Activated CD8-positive, alpha-beta memory T cell treated with anti-CD3 and anti-CD28 coated beads, Interleukin-2, amount 50 U/mL, for 24 hours (primary cell): ENCODE measurements around the gene RUNDC1.

Experiments used
- DNase-seq: peaks from one replicate; pipeline ENCODE4 v3.0.0-alpha.2; 2020; ENCODE audit errors: extremely low read depth

Gene RUNDC1

DNA sequence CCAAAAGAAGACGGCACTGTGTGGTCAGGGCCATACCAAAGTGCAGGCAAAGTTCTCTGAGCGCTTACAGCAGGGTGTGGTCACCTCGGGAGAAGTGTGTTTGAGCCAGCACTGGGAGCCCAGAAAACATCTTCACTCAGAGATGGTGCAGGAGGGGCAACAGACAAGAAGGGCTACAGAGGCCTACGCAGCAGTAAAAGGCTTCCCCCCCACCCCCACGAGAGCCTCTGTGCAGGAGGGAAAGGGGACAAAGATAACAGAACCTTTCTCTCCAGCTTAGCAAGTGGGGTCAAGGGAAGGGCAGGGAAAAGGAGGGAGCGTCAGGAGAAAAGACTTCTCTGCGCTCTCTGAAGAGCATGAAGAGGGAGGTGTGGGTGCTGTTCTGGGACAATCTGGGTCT, 39.1 kb downstream of the RUNDC1 start:
- no peak for DNase-seq

DNA sequence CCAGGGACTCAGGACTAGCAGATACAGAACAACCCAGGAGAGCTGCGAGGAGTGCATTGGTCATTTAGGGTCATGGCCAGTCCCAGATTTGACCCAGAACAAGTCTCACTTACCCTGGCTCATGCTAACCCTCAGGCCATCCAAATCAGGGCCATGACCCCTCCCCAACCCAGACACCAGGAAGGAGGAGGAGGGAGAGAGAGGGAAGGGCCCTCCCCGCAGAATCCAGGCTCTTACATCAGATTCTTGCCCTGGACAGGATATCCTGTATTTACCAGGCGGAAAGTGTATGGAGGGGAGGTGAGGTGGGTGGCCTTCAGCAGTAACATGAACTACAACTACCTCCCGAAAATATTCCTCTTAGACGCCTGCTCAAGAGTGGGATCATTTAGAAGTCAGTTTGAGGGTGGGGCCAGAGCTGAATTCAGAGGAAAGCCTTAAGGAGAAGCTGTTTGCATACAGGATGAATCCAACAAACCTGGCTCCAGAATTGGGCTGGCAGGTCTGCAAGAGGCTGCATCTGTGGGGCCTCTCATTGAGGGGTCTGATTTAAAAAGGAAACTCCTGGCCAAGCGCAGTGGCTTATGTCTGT, 39.8 kb downstream of the RUNDC1 start:
- no peak for DNase-seq

DNA sequence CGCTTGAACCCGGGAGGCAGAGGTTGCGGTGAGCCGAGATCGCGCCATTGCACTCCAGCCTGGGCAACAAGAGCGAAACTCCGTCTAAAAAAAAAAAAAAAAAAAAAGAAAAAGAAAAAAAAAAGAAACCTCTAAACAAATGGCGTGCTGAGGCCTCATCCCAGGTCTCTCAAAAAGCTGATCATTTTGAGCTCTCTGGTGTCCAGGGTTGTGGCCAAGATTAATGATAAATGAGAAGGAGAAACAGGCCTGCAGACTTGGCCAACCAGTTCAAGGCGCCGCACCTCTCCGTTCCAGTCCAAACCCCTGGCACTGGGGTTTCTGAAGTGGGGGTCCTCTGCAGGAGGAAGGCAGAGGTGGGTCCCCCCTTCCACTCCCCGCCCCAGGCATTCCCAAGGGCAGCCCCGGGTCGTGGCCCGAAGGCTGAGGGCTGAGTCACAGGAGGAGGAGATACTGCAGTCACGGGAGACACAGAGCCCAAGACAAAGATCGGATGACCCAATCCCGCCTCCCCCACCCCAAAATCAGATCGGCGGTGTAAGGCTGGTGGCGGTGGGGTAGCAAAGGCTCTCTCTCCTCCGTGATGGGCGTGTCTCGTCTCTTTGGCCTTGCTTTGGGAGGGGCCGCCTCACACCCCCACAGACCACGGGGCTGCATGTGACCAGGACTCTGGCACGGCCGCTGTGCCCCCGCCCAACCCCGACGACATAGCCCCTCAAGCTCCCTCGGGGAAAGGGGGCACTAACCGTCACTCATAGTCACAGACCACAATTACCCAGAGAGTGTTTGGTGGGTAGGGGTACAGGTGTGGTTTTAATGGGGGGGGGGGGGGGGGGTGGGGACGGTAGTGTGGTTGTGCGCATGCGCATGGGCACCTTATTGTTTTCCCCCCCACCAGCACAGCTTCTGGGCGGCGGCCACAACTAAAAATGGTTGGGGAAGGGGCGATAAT, 40.7 kb downstream of the RUNDC1 start:
- no peak for DNase-seq

DNA sequence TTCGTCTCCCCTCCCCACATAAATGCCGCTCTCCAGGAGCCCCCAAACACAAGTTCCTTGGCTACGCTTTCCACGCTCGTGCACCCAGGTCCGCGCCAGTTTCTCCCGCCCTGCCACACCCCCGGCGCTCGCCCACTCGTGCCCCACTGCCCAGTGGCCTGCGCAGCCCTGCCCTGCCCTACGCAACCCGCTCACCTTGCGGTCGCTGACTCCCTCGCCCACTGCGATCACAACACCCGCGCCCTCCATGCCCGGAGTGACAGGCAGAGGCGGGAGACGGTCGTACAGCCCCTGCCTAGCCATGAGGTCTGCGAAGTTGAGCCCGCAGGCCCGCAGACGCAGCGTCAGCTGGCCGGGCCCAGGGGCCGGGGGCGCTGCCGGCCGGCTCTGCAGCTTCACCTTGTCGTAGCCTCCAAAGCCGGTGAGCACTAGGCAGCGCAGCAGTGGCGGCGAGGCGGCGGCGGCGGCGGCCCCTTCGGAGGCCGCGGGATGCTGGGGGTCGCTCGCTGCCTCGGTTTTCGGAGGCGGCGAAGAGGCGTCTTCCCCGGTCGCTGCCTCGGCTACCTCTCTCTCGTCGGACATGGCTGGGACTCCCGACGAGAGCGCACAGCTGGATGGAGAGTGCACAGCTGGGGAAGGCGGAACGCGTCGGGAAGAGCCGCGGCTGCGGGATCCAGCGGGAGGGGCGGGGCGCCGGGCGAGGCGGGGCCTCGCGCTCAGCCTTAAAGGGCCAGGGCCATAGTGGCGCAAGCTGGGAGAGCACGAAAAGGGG, 41.6 kb downstream of the RUNDC1 start, which contains the start of gene VAT1:
TSS of gene VAT1 (minus strand) at position 645 of the 772 bp plus-strand sequence. CDS start at position 582, 63 bp downstream.
- no peak for DNase-seq

DNA sequence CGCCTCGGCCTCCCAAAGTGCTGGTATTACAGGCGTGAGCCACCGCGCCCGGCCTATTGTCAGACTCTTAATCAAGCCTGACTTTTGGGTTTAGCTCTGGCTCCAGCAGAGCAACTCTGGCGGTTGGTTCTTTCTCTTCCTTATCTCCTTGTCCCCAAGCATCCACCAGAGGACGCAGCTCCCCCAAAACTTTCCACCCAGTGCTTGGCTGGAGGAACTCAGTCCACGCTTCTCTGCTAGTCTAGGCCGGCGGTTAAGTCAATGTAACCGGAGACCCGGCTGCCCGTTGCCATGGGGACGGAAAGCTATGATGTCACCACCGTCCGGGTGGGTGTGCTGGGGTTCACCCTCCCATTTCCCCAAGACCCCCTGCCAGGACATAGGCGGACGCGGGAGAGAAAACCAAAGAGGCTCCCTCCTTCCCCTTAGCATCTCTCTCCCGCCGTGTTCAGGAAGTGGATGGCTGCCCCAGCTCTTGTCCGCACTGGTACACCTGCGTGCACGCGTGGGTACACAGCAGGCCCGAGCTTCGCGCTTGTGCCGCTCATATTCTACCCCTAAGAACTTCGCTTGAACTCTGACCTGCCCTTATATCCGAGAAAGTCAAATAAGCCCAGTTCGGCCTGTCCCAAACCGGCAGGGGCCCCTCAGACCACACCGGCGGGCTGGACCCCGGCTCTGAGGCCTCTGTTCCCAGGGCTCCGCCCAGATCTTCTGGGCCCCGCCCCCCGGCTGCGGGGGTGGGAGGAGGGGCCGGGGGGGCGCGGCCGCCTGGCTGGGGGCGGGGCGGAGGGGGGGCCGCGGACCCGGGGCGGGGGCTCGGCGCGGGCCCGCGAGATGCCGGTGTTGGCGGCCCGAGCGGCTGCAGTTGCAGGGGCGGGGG, 44.3 kb downstream of the RUNDC1 start, which contains the start of gene RND2:
TSS of gene RND2 (plus strand) at position 825 of the 883 bp plus-strand sequence. CDS start 117 bp downstream, outside the sequence.
- peak; percentile 64 for DNase-seq

DNA sequence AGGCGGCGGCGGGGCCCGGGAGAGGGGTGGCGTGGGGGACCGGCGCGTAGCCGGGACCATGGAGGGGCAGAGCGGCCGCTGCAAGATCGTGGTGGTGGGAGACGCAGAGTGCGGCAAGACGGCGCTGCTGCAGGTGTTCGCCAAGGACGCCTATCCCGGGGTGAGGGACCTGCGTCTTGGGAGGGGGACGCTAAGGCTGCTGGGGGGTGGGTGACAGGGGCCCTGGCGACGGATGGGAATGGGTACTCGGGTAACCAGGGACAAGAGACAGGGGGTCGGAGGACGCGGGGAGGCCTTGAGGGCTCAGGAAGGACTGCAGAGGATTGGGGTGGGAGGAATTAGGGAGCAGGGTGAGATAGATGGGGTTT, 44.9 kb downstream of the RUNDC1 start:
- no peak for DNase-seq

DNA sequence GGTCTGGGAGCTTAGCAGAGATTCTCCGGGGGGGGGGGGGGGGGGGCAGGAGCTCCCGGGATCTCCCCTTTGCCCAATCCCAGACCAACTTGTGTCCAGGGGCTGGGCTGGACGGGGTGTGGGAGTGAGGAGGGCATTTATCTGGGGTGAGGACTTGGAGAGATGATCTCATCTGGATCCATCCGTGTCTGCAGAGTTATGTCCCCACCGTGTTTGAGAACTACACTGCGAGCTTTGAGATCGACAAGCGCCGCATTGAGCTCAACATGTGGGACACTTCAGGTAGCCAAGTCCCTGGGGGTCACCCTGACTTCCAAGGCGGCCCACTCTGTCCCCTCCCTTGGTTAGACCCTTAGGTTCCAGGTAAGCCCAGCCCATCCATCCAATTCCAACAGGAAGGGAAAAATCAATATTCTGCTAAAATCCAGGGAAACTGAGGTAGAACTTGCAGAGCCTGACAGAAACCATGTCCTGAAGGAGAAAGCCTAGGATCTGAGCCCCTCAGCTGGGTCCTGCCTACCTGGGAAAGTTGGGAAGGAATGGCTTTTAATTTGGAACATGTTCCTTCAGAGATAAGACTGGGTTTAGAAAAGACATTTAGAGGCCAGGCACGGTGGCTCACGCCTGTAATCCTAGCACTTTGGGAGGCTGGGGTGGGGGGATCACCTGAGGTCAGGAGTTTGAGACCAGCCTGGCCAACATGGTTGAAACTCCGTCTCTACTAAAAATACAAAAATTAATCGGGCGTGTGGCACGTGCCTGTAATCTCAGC, 45.6 kb downstream of the RUNDC1 start:
- no peak for DNase-seq

DNA sequence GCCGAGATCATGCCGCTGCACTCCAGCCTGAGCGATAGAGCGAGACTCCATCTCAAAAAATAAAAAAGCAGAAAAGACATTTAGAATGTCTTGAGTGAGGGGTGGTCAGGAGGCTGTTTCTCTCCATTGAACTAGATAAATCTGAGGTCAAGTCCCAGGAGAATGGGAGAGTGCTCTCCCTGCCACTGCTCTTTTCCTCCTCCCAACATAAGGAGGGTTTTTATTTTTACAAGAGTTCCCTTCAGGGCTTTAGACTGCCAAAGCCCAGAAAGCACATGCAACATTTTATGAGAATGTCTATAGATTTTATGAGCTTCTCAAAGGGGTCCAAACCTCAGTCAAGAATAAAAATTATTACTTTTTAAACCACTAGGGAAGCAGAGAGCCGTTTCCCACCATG, 46.2 kb downstream of the RUNDC1 start:
- DNase-seq: no peak

DNA sequence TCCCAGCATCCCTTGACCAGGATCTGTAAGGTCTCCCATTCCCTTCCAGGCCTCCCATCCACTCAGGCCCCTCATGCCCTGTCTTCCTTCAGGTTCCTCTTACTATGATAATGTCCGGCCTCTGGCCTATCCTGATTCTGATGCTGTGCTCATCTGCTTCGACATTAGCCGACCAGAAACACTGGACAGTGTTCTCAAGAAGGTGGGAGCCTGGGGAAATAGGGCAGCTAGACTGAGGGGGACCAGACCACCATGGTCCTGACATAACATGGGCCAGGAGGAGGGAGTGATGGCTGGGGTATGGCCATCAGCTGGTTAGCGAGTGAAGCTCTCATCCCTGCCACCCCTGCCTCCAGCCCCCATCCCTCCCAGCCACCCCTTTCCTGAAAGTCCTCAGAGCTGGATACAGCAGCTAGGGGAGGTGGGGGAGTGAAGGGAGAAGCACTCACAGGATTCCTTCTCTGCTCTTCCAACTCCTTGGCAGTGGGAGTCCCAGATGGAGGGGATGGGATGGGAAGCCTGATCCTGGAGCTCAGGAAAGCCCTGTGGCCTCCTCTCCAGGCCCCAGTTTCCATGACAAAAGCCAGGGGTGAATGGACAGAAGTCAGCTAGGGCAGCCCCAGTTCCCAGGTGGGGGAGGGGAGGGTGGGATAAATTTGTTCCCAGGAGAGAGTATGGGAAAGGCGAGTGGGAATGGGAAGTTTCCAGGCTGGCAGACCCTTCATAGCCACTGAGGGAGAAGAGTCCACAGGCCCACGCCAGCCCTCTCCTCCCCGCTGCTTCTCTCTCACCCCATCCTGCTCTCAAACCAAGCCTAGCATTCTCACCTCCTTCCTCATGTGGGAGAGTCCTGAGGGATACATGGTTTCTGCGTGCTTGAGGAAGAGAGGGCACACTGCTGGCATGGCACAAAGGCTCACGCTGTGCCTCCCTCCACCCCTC, 47.0 kb downstream of the RUNDC1 start:
- no peak for DNase-seq

DNA sequence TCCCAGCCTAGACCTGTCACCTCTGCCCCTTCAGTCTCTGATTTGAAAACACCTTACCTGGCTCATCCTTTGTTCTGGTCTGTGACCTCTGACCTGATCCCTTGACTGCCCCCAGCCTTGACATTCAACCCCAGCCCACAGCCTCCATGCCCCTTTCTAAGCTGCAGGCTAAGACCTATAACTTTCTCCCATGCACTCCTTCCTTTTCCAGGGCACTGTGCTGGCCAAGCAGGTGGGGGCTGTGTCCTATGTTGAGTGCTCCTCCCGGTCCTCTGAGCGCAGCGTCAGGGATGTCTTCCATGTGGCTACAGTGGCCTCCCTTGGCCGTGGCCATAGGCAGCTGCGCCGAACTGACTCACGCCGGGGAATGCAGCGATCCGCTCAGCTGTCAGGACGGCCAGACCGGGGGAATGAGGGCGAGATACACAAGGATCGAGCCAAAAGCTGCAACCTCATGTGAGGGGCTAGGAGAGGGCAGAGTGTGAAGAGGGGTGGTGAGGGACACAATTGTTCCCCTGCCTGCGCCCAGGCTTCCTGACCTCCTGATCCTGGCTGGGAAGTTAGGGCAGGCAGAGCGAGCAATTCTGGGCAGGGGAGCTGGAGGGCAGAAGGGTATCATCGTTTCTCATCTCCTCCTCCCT, 48.0 kb downstream of the RUNDC1 start:
- DNase-seq: no peak

DNA sequence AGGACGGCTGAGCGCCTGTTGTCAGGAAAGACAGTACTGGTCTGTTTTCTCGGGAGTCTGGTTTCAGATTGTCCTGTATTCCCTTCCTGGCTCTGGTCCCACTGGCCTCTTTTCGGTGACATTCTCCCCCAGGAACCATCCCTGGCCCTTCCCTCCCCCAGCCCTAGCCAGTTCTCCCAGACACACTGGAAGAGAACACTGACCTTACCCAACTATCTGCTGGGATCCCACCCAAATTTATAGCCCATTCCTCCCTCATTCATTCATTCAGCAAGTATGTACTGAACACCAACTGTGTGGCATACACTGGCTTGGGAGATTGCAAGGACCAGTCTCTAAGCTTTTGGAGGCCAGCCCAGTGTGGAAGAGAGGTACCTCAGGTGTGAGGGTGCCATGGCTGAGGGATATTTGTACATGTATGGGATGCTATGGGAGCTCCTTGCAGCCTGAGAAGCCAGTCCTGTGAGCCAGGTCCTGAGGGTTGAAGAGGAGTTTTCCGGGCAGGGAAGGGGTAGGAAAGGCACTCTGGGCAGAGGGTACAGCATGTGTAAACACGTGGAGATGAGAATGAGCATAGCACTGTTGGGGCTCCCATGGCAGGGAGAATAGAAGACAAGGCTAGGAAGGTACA, 49.9 kb downstream of the RUNDC1 start:
- DNase-seq: no peak

DNA sequence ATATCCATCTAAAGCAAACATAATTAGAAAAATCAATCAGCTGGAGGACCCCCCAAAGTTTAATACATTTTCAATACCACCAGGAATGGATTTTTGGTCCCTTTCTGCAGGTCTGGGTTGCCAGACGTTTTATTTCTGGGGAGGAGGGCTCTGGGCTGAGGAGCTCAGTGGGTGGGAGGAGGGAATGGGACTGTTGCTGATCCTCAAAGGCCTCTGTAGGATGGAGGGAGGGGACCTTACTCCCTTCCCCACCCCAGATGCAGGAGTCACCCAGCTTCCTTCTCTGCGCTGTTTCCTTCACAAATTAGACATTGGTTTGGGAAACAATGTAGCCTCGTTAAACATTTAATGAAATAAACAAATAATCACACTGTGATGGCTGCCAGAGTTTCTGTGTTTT, 51.3 kb downstream of the RUNDC1 start:
- no peak for DNase-seq

DNA sequence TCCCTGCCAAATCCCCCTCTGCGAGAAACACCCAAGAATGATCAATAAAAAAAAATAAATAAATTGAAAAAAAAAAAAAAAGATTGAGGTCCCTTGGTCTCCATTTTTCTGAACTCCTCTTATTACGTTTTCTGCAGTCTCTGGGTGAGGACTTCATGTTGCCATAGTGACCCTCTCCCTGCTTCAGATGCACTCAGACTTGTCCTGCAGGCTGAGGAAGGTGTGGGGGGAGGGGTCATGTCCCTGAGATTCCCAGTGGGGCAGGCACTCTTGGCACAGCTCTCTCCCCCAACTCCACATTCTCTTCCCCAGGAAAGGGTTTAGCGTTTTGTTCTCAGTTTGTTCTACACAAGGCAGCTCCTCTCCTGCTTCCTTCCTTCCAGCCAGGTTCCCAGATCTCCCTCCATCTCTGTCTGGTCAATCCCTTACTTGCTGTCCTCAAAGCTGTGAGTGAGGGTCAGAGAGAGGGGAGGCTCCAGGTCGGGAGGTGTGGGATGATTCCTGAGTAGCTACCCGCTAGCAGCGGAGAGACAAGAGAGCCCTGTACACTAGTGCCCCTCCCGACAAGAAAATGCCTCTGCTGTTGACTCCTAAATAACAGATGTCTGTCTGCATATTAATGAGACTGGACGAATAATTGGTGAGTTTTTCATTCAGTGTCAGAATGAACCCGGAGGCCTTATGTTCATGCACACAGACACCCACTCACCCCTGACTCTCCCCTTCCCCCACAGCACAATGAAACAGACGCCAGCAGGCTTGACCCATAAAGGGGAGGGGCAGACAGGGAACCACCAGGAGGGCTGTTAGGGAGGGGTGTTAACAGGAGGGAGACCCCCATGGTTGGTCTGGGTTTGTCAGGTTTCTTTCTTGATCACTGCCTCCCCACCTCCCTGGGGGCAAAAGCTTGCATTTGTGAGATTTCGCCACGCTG, 53.9 kb downstream of the RUNDC1 start:
- no peak for DNase-seq

DNA sequence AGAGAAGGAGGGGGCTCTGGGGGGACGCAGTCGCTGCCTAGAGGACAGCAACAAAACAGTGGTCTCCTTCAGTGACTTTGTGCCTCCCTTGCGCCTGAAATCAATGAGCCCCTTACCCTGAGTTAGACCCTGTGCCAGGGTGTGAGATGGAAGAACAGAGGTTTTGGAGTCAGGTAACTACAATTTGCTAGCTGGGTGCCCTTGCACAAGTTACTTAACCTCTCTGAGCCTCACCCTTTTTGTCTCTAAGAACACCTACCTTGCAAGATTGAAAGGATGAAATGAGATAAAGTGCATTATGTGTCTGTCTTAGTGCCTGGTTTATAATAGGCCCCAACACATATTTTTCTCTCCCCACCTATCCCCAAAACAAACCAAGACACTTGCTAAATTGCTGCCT, 54.5 kb downstream of the RUNDC1 start:
- DNase-seq: no peak

DNA sequence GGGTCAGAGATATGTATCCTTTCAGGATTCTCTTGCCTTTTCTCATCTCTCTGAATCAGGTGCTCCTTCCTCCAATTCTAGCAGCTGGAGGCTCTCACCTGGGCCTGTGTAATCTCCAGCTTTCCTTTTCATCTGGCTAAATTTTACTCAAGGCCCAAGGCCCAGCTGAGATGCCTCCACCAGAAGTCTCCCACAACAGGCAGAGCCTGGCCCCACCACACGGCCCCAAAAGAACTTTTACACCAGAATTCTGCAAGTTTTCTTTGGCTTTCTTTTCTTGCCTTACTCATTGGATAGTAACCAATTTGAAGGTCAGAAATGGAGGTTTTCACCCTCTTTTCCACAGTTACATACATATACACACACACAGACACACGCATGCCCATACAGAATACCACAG, 59.3 kb downstream of the RUNDC1 start:
- DNase-seq: no peak

DNA sequence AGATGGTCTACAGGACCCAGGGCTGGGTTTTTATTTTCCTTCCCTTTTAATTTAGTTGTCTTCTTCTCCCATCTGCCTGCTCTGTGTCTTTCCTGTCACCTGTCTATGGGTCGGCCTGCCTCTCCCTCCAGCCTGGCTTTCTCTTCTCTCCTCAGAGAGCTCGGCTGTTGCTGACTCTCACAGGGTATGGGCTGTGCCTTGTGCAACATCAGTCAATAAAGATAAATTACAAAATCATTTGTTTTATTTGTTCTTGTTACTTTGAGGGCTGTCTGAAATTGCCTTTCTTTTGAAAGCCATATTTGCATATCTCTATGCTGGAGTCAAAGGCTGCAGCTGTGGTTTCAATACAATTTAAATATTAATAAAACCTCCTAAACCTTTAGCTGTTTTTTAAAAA, 60.3 kb downstream of the RUNDC1 start:
- no peak for DNase-seq

DNA sequence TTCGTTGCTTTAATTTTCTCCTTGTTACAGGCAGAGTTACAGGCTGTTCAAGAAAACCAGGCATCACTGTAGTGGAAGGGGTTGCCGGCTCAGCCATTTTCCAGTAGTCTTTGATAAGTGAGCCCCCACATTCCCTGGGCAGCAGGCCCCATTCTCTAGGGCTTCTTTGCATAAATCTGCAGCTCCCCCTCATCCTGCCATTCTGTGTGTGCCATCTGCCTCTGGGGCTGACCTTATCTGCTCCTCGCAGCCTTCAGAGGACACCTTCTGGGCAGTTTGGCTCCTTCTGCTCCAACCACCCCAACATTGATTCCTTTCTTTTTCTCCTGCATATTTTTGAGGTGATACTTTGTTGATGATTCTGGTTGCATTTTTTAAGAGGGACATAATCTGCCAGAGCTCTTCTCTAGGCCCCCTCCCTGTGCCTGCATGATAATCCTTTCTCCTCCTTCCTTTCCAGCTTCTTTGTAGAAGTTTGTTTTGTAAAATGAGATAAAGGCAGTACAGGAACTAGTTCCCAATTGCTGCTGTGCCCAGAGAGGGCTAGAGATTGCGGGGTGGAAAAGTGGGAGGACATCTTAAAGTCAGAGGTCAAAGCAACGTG, 61.8 kb downstream of the RUNDC1 start:
- DNase-seq: no peak
